ENCODE measurements around the gene GPR61.

DNA sequence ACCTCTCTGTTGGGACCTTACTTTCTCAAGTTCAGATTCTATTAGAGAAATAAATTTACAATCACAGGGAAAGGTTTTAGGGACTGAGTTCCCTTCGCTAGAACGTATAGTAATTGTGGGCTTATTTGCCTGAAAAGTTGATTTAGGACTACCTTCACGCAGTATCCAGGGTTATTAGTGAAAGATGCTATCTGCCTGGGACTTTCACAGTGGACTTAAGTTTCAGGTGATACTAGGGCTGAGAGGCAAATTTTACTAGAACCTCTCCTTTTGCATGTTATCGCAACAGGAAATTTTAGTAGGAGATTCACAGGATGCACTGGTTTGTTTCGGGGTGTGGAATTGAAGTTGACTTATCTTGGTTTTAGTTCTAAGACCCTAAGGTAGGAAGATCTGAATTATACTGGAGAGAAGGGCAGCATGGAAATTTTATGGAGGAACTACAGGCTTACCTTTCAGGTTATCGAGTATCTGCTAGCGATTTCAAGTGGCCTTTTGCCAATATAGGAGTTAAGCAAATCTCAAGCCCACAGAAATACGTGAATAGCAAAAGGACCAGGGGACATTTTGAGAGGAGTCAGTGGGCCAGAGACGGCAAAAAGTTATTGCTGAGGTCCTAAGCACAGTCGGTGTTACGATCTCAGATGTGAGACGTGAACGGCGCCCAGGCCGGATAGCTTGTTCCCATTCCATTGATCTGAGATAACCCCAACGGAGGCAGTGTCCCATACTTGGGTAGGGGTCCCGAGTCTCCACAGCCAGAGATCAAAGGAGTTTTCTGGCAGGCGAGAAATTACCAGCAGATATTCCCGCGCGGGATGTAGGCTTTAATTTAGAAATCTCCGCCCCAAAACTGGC lies 8.0 kb downstream of the GPR61 start:
- TF ChIP-seq CTCF (IDR thresholded peaks at IDR 0.05; ENCODE audit: low read length) (no peak), EZH2 (IDR thresholded peaks at IDR 0.05; ENCODE audit: borderline replicate concordance, low read length) (no peak)
